Stimulated activated CD4-positive, alpha-beta T cell treated with anti-CD3 and anti-CD28 coated beads, Interleukin-15, amount 100 ng/mL, for 24 hours (primary cell): Measurements from ENCODE around the gene SRD5A3.
A peak's percentile ranks its signal among the peaks of the same experiment; 100 is the strongest.

Experiments
- DNase-seq: peaks from one replicate; pipeline ENCODE4 v3.0.0-alpha.2; 2020

SRD5A3 gene

DNA sequence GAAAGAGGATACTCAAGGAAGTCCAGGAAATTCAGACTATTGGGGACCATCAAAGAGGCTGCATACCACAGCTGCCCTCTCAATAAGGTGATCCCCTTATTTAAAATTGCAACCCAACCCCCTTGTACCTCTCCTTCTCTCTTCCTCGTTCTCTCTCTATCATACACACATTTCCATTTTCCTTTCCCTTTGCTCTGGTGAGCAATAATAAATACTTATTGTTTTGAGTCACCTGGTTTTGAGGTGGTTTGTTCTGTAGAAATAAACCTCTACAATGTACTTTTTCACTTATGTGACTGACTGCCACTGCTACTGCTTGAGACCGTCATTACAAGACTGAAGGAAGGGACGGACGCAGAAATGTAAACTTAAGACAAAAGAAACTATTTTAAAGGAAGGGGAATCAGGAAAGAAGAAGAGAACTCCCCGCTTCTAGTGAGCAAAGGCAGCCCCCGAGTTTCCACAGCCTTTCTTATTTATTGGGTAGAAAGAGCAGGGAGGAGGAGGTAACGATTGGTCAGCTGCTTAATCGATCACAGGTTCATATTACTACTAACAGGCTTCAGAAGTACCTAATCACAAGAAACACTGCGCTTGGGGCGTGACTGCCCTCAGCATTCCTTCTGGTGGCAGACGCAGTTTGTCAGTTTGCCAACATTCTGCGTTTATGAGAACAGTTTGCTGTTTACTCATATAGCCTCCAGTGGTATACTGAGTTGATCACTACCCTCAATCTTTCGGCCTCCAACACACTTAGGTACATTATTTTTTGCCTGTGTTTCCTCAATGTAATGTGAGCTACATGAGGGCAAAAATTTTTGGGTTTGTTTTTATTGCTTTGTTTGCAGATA is 32.8 kb downstream of the SRD5A3 start:
- DNase-seq, result no peak

DNA sequence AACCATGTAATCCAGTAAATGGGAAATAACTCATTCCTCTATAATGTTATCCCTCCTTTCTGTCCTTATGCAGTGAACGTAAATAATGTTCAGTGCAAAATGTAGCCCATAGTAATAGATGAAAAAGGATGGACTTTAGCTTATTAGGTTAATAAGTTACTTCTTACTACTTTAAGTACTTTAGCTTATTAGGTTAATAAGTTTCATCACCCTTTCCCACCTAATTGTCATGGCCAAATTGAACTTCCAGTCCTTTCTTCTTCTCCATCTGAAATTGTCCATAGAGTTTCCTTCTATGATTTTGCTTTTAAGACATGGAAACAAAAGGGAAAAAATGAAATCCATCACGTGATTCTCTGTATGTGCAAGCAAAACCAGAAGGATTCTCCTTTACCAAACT is 34.5 kb downstream of the SRD5A3 start:
- DNase-seq, result no peak

DNA sequence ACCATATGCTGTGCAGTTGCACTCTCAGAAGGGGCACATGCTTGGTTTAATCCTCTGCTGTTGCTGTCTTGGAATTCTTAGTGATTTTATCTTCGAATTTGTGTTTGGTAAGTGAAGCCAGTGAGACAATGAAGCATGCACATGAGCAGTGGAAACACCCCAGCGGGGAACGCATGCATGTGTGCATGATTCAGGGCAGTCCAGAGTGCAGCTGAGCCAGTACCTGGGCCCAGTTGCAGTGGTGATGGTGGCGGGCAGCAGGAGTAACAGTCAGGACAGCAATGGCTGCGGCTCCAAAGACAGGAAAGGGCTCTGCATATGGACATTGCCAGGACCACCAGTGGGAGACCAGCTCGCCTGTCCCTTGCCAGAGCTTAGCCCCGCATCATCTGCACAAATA is 35.5 kb downstream of the SRD5A3 start:
- DNase-seq, result no peak

DNA sequence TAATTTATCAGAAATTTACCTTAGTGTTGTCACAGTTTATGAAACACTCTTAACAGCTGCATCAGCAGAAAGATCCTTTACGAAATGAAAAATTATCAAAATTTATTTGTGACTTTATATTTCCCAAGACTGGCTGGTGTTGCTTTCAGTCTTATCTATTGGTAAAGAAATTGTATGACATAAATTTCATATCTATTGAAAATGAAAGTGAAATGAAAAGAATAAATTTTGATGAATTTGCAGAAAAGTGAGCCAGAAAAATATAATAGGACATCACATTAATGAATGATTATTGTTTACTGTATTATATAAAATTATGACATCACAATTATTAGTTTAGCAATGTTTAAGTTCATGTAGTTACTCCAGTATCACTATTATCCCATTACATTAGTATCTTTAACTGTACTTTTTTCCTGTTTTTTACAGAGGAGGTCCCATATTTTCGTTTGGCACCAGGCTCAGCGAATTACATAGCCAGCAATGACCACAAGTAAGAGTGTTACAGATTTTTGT is 36.5 kb downstream of the SRD5A3 start:
- no peak for DNase-seq

DNA sequence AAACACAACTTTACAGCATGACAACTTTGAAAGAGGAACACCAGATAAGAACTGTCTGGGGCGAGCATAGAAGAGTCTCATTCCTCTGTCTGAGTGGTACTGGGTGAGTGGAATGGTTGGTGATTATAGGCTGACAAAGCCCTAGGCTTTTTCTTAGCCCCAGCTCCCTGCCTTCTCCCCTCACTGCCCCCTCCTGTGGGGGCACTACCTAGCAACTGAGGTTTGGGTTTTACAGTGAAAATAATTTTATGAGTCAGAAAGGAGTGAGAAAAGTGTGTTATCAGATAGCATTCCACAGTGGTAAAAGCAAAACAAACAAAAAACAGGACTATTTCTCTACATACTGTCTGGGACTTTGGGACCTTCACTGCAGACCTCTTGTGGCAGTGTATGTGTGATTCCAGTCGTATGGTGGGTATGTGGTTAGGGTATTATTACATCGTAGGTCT is 39.2 kb downstream of the SRD5A3 start:
- DNase-seq, result no peak

DNA sequence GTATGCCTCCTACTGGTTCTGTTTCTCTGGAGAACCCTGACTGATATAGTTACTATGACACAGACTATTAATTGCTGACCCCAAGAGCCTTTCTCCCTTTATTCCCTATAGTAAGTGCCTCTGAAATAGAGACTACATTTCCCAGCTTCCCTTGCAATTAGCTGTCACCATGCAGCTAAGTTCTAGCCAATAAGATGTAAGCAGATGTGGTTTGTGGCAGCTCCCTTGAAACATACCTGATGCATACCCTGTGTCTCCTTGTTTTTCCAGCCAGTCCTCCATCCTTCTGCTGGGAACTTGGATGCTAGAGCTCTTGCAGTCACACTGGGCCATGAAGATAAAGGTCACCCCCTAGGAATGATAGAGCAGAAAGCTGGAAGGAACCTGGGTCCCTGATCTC is 40.0 kb downstream of the SRD5A3 start:
- no peak for DNase-seq

DNA sequence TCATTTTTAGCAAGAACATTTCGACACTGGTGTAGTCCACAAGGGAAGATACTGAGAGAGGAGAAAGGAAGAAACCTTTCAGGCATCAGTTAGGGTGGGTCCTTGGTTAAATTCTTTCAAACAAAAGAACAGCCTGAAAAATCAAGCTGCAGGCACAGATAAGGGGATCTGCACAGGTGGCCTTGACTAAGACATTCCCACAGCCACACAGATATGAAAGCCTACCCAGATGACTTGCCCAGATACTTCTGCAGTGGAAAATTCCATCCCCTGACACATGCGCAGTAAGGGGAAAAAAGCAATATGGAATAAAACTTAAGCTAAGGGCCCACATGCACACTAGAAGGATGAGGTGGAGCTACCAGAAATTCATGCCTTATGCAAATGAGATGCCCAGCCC is 40.8 kb downstream of the SRD5A3 start:
- peak; percentile 30 for DNase-seq

- no peak for DNase-seq
These were observed 47.6 kb downstream of the SRD5A3 start for GRCh38 chr4:55393461-55394320.

DNA sequence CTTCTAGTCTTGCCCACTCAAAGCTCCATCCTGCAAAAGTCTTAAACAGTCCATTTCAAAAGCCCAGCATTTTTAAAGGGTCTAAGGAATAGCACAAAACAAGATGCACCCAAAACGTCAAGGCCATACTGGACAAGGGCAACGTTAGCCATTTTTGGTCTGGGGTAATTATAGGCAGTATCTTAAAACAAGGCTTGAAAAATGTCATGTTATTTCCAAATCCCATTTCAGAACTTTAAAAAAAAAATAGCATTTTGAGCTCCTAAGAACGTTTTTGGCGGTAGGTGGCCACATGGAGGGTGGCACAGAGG is 49.1 kb downstream of the SRD5A3 start:
- no peak for DNase-seq

GRCh38 chr4:55395529-55396307 is 49.7 kb downstream of the SRD5A3 start, which contains the start of gene TMEM165:
Gene TMEM165 (plus strand): TSS chr4:55395957. CDS start chr4:55396190, 233 bp downstream.
- peak; percentile 94 for DNase-seq

- peak; percentile 57 for DNase-seq
These were observed 50.5 kb downstream of the SRD5A3 start for GRCh38 chr4:55396308-55397125.

GRCh38 chr4:55397126-55397436 is 51.0 kb downstream of the SRD5A3 start:
- no peak for DNase-seq

DNA sequence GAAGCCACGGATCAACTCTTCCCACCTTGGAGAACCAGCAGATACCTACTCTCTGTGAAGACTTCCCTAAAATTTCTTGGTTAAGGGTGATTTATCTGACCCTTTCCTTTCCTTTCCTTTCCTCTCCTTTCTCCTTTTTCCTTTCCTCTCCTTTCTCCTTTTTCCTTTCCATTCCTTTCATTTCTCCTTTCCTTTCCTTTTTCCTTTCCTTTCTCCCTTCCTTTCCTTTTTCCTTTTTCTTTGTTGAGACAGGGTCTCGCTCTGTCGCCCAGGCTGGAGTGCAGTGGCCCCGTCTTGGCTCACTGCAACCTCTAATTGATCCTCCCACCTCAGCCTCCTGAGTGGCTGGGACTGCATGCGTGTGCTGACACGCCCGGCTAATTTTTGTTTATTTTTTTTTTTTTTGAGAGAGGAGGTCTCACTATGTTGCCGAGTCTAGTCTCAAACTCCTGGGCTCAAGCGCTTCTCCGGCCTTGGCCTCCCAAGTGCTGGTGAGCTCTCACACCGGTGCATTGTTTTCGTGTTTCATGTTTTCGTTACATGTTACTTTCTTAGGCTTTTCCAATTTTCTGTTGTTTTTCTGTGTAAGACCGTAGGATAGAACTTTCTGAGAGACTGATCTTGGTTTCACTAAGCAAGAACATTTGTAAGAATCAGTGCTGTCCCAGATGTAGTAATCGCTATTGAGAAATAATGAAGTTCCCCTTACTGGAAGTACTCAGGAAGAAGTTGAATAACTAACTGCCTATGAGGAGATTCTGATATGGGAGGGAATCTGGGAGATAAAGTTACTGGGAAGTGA is 51.7 kb downstream of the SRD5A3 start:
- no peak for DNase-seq

GRCh38 chr4:55398461-55398860 is 52.4 kb downstream of the SRD5A3 start:
- DNase-seq, result no peak

- no peak for DNase-seq
These were observed 52.9 kb downstream of the SRD5A3 start for GRCh38 chr4:55398966-55399365.

GRCh38 chr4:55399581-55399980 is 53.5 kb downstream of the SRD5A3 start:
- DNase-seq, result no peak

DNA sequence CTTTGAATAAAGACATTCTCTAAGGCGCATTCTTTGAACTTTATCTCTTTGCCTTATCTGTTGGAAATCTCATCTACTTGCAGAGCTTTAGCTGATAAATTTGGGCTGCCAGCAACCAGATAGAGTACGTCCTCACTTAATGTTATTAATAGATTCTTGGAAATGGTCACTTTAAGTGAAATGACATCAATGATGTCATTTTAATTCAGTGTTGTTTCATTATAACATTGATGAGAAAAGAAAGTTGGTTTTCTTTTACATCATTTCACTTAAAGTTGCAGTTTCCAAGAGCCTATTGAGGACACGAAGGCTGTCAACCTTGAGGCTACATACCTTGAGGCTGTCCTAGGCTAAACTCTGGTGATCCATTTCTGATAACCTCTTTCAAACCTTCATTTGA is 59.0 kb downstream of the SRD5A3 start:
- no peak for DNase-seq

GRCh38 chr4:55406545-55406944 is 60.5 kb downstream of the SRD5A3 start:
- no peak for DNase-seq

- no peak for DNase-seq
These were observed 61.1 kb downstream of the SRD5A3 start for GRCh38 chr4:55407119-55407518.

GRCh38 chr4:55407764-55408163 is 61.7 kb downstream of the SRD5A3 start:
- no peak for DNase-seq

DNA sequence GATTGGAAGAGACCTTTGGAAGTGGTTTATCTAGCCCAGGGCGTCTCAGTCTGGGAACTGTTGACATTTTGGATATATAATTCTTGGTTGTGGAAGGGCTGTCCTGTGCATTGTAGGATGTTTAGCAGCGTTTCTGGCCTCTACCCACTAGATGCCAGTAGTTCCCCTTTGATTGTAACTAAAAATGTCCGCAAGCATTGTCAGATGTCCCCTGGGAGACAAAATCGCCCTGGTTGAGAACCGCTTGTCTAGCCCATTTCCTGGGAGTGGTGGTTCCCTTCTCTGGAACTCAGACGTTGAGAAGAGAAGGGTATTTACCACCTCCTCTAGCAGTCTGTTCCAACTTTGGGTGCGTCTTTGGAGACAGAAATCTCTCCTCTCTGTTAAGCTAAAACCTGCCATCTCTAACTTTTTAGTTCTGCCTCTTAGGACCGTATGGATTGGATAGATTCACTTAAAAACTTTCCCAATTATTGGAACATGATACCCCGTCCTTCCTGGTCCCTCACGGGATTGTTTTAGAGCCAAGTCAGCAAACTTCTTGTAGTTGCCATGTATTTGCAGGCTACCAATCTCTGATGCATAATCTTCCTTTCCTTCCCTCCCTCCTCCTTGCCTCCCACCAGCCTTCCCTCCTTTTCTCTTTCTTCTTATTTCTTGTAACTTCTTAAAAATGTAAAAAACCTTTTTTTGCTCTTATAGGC is 63.6 kb downstream of the SRD5A3 start:
- DNase-seq, result no peak
